Neural progenitor cell (in vitro differentiated cells): Measurements from ENCODE around the gene ACVR1.

ENCODE experiments used
- EZH2 ChIP-seq: fragments of 200-600 bp; sonication (generic); IDR thresholded peaks from 2 replicates; pipeline ENCODE4 v1.6.1; 2017; ENCODE audit warnings: antibody characterized with exemption, mild to moderate bottlenecking, moderate library complexity
- EZH2phosphoT487 ChIP-seq: fragments of 200-600 bp; sonication (generic); IDR thresholded peaks from 2 replicates; pipeline ENCODE4 v1.6.1; 2017; ENCODE audit warnings: antibody characterized with exemption
- TF ChIP-seq, protein P1 (sequence below): fragments of 200-600 bp; sonication (generic); IDR thresholded peaks from 2 replicates; pipeline ENCODE4 v1.5.1; 2017; ENCODE audit warnings: antibody characterized with exemption, mild to moderate bottlenecking

DNA sequence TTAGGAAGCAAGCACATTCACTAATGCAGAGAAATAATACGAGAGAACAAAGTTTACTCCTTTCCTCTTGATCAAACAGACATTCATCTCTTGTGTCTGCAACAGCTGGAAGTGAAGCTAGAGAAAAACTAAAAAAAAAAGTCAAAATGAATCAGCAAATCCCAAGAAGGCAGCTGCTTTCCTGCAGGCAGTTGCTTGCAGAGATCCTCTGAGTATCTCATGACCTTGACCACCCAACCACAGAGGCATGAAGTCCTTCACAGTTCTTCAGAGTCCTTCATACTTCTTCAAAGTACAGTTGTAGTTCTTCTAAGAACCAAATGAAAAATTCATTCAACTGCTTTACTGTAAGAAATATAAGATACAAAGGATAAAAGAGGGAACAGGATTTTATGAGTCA lies 150.3 kb downstream of the ACVR1 start:
- TF ChIP-seq, protein P1, sequence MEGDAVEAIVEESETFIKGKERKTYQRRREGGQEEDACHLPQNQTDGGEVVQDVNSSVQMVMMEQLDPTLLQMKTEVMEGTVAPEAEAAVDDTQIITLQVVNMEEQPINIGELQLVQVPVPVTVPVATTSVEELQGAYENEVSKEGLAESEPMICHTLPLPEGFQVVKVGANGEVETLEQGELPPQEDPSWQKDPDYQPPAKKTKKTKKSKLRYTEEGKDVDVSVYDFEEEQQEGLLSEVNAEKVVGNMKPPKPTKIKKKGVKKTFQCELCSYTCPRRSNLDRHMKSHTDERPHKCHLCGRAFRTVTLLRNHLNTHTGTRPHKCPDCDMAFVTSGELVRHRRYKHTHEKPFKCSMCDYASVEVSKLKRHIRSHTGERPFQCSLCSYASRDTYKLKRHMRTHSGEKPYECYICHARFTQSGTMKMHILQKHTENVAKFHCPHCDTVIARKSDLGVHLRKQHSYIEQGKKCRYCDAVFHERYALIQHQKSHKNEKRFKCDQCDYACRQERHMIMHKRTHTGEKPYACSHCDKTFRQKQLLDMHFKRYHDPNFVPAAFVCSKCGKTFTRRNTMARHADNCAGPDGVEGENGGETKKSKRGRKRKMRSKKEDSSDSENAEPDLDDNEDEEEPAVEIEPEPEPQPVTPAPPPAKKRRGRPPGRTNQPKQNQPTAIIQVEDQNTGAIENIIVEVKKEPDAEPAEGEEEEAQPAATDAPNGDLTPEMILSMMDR, result no peak
- TF ChIP-seq EZH2 (no peak), EZH2phosphoT487 (no peak)
